Measurements from ENCODE around the gene SPATA22.
"Not testable (repeated sequence)": the region's sequence is repeated elsewhere in the genome, so short reads cannot be mapped to it uniquely, and the experiment has no call there.

The SPATA22 gene

DNA sequence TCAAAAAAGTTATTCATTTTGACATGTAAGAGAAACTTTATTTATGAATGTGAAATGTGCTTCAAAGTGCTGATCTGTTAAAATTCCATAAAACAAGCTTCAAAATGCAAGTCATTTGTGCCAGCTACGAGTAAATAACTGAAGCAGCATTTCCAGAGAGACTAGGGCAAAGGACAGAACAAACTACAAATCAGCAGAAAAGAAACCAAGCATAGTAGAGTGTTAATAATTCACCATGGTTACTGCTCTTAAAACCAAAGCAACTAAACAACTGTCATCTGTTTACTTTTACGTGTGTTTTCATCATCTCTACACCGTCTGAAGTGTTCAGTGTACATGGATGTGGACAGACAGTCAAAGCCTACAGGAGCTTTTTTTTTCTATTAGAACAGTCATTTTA lies 2.6 kb upstream of the SPATA22 start:
- no peak for DNase-seq (ENCODE audit: low read depth)

DNA sequence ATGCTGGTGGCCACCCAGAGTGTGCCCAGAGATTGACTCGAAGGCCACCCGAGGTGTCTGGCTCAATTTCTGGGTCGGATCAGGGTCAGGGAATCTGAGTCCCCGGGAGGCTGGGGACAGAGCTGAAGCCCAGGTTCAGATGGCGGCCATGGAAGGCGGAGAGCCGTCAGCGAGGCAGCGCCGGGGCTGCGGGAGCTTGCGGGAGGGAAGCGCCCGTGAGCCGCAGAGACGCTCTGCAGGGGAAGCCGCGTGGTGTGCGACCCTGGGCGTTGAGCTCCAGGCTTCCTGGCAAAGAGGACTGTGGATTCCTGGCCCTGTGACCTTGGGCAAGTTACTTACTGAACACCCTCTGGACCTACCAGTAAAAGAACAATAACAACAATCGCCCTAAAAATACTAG lies 518 bp upstream of the SPATA22 start:
- DNase-seq (ENCODE audit: low read depth): no peak

DNA sequence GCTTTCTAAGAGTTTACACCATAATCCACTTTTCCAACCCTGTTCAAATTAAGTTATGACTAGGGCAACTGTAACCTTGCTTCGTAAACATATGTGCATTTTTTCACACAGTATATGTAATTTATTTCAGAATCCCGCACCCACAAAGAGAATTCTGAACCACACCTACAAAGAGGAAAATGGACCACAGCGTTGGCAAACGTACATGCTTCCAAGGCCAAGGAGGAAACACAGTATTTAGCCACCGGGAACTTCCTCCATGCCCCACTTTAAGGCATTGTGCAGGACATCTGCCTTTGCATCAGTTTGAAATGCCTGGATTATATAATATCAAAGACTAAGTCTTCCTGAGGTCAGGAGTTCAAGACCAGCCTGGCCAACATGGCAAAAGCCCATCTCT lies 2.1 kb downstream of the SPATA22 start:
- no peak for DNase-seq (ENCODE audit: low read depth)

DNA sequence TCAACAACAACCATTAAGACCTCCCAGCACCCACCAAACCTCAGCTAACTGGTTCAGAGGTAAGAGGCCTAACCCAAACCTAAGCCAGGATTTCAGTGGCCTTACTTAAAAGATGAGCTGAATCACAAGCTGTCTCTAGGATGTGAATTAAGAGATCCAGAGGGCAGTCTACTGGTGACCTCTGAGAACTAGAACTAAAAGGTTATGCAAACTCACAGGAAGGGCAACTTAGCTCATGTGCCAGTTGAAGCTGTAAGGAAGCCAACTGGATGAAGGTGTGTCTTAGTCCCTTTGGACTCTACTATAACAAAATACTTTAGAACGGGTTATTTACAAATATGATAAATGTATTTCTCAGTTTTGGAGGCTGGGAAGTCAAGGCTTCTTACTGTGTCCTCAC lies 5.3 kb downstream of the SPATA22 start:
- not testable (repeated sequence) for DNase-seq (ENCODE audit: low read depth)

DNA sequence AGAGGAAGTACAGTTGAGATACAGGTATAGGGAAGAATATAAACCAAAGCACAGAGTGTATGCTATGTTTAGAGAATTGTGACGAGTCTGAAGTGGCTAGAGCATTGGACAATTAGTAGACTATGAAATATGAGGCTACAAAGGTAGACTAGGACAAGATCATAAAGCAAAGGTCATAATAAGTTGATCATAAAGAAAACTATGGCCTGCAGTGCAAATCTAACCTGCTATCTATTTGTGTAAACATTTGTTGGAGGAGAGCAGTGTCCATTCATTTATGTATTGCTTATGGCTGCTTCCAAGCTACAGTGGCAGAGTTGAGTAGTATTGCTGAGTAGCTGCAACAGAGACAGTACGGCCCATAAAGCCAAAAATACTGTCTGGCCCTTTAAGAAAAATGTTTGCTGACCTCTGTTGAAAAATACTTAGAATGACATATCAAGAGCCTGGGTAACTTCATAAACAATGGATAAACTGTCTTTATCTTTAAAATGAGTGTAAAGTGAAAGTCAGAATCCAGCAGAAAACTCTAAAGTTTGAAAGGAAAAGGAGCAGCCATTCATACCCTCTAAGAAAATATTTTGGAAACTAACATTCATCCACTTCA lies 23.5 kb downstream of the SPATA22 start:
- DNase-seq (ENCODE audit: low read depth): no peak

DNA sequence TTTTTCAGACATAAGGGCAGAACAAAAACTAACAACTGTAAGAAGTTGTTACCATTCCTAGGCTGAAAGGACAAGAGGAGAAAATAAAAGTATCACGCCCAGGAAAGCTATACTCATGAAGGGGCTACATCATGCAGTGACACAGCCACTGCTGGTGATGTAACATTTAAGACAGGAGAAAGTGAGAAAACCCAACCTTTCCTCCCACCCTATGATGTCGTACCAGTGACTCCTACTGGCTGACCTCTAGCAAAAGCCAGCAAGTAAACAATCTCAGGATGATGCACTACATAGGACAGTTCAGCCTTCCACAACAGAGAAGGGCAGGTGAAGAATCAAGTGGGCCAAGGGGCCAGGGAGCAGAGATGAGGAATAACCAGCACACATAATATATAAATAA lies 24.0 kb downstream of the SPATA22 start:
- DNase-seq (ENCODE audit: low read depth): no peak

DNA sequence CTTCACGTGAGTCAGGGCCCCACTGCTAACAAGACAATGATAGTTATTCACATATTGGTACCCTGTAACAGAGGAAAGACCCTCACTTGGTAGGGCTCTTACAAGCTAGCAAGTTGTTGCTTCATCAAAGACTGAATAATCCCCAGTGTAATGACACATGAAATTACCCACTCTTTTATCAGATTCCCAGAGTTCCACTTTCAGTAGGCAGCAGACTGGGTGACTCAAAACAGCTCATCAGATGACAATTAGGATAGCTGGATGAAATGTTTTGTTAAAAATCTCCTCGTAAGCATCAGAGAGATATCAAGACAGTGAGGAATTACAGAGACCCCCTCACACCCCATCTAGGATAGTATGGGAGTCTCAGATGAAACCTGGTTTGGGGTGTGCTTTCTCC lies 31.2 kb downstream of the SPATA22 start:
- DNase-seq (ENCODE audit: low read depth): no peak

DNA sequence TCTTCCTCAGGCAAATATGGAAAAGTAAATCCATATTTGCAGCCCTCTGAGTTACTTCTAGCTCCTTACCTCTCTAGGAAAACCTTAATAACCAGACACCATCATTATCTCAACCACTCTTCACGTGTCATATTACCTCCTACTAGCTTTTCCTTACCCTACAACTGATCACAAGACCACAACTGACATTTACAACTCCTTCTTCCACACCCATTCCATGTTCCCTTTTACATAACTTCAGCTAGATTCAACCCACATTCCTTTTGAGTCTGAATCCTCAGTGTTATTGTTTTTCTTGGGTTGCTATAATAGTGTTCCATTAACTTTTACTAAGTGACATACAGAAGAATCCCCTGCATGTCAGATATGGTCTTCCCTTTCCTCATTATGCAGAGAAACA lies 33.3 kb downstream of the SPATA22 start:
- no peak for DNase-seq (ENCODE audit: low read depth)

DNA sequence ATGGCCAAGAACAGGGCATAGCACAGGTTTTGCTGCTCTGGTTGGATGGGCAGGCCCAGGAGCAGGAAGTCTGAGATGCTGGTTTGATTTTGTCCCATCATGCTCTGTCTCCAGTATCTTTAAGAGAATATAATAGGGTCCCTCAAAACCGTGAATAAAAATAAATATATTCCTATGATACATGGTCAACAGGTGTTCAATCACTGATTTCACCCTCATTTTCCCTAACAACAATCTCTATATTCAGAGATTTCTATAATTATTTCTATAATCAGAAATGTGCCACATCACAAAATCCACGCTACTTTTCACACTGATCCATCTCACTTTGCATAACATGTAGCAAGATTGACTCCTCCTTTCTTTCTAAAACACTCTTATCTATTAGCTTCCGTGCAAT lies 37.9 kb downstream of the SPATA22 start, which contains the start of gene OR1E2:
OR1E2 (minus strand) TSS at position 101 of the 400 bp plus-strand sequence; CDS start at position 101, 0 bp downstream.
- DNase-seq (ENCODE audit: low read depth): no peak

DNA sequence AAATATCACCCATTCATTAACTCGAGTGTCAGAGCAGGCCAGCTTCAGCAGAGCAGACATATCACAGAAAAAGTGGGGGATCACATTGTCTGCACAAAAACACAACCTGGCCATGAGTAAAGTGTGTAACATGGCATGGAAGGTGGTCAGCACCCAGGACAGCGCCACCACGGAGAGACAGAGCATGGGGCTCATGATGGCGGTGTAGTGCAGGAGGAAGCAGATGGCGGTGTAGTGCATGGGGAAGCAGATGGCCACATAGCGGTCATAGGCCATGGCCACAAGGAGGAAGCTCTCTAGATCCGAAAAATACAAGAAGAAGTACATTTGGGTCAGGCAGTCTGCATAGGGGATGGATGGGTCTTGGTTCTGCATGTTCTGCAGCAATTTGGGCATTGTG lies 38.4 kb downstream of the SPATA22 start:
- DNase-seq (ENCODE audit: low read depth): not testable (repeated sequence)

DNA sequence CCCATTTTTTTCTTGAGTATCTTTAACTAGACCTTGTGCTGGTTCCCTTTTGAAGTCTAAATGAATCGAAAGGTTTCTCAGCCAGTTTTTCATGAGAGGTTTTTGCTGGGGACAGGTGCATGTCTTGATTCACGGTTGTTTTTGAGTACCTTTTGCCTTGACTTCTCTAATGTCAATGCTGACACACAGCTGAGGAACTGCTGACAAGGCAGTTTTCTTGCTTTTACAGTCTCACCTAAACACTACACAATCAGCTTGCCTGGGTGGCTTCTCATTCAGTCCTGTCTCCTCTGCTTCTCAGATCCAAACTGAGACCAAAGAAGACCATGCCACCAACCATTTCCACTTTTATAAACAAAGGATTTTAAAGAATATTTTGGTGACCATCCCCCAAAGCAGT lies 53.4 kb downstream of the SPATA22 start:
- DNase-seq (ENCODE audit: low read depth): no peak

DNA sequence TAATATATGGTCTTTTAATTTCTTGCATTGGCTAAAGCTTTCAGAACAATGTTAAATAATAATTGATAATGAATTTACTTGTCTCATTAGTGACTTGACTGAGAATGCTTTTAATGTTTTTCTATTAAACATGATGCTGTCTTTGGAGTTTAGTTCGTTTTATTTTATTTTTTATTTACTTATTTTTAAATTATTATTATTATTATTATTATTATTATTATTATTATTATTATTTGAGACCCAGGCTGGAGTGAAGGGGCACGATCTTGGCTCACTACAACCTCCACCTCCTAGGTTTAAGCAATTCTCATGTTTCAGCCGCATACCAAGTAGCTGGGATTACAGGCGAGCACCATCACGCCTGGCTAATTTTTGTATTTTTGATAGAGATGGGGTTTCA lies 56.0 kb downstream of the SPATA22 start:
- DNase-seq (ENCODE audit: low read depth): no peak

DNA sequence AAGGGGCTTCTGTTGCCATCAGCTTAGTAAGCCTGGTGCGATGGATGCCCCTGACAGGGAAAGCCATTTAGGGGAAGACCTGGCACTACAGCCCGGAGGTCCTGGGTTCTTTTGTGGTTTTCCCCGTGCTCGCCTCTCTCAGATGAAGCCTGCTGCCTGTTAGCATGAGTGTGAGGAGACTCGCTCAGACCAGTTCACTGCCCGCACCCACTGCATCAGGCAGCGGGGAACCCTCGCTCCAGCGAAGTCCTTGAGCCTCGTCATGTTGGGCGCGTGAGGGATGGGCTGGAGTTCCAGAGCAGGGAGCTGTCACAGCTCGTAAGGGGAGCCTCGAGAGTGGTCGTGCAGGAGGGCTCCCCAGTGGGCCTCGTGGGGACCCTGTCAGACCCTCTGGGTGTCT lies 59.4 kb downstream of the SPATA22 start:
- not testable (repeated sequence) for DNase-seq (ENCODE audit: low read depth)

DNA sequence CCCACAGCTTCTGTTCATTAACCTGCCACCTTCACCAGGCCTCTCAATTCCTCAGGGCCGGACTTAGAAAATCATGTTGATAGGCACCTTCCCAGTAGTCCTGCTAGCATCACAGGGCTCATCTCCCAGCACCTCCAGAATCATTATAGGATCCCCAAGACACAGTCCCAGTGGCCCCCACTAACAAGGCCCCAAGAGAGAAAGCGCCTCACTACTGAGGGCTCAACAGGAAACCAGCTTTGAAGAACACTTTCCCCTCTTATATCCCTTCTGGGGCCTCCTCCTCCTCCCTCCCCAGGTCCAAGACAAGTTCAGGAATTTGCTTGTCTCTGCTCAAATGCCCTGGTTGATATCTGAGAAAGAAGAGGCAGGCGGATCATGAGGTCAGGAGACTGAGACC lies 60.5 kb downstream of the SPATA22 start, which contains the start of gene OR3A3:
OR3A3 (plus strand) TSS at position 301 of the 400 bp plus-strand sequence.
- no peak for DNase-seq (ENCODE audit: low read depth)

DNA sequence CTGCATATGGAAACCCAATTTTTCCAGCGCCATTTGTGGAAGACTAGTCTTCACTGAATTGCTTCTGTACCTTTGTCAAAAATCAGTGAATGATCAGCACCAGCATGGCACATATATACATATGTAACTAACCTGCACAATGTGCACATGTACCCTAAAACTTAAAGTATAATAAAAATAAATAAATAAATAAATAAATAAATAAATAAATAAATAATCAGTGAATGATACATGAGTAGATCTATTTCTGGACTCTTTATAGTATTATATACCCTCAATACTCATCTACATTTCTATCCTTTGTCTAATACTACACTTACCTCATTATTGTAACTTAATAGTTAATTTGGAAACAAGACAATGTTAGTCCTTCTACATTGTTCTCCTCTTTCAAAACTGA lies 67.8 kb downstream of the SPATA22 start:
- DNase-seq (ENCODE audit: low read depth): not testable (repeated sequence)

DNA sequence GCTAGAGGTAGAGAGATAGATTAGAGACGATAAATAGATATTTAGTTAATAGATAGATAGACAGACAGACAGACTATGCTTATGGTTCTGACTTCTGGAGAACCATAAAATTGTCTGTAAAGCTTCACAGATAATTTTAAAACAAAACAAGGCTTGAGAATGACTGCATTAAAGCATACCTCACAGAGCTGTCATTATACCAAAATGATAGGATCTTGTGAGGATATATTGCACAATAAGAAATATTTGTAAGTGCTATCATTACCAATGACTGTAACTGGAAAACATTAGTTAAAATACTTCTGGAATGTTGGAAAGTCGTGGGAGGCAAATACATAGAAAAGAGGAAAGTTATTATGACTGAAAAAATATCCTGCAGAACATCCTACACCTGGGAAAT lies 69.8 kb downstream of the SPATA22 start:
- DNase-seq (ENCODE audit: low read depth): no peak

DNA sequence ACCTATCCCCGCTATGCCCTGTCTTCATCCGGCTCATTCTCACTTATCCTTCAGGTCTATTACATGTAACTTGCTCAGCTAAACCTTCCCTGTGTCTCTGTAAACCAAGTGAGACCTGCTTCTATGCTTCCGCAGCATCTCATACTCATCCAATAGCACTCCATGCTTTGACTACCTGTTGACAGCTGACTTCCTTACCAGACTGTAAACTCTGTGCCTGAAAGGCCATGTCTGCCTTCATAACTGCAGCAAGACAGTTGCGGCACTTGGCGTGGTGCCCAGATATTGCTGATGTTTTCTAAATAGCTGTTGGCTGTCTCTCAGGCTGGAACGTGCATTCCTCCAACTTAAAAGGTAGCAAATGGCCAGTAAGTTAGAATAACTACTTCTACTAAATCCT lies 71.6 kb downstream of the SPATA22 start:
- no peak for DNase-seq (ENCODE audit: low read depth)

DNA sequence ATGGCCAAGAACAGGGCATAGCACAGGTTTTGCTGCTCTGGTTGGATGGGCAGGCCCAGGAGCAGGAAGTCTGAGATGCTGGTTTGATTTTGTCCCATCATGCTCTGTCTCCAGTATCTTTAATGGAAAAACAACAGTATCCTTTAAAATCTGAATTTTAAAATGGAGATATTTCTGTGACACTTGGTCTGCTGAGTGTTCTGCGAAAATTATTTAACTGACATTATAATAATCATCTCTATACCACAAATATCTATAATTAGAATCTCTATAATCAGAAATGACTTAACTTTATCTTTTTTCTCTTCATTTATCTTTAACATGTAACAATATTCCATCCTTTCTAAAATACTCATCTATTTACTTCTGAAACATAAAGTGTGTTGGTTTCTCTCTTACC lies 73.3 kb downstream of the SPATA22 start, which contains the start of gene OR1E1:
OR1E1 (minus strand) TSS at position 101 of the 400 bp plus-strand sequence; CDS start at position 101, 0 bp downstream.
- no peak for DNase-seq (ENCODE audit: low read depth)

DNA sequence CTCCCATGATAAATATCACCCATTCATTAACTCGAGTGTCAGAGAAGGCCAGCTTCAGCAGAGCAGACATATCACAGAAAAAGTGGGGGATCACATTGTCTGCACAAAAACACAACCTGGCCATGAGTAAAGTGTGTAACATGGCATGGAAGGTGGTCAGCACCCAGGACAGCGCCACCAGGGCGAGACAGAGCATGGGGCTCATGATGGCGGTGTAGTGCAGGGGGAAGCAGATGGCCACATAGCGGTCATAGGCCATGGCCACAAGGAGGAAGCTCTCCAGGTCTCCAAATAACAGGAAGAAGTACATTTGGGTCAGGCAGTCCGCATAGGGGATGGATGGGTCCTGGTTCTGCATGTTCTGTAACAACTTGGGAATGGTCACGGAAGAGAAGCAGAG lies 73.8 kb downstream of the SPATA22 start:
- DNase-seq (ENCODE audit: low read depth): not testable (repeated sequence)
